GM21737 (cell line): ENCODE measurements around the gene ZNF662.

Source experiments
- ATAC-seq: cut with Tn5 transposase; IDR thresholded peaks from one replicate; pipeline ENCODE4 v1.9.1; 2021; ENCODE audit warnings: mild to moderate bottlenecking, moderate library complexity; ENCODE audit not compliant: unreplicated experiment

The ZNF662 gene

GRCh38 chr3:42935472-42935871 is 29.5 kb downstream of the ZNF662 start:
- ATAC-seq = no peak

- no peak for ATAC-seq
Observed at GRCh38 chr3:42936157-42936981, 30.4 kb downstream of the ZNF662 start.

GRCh38 chr3:42937334-42937733 is 31.4 kb downstream of the ZNF662 start:
- ATAC-seq = no peak

GRCh38 chr3:42942693-42943092 is 36.8 kb downstream of the ZNF662 start:
- no peak for ATAC-seq

- ATAC-seq = no peak
Observed at GRCh38 chr3:42946050-42946449, 40.1 kb downstream of the ZNF662 start.

GRCh38 chr3:42957573-42957972 is 51.6 kb downstream of the ZNF662 start:
- ATAC-seq = no peak

- ATAC-seq = no peak
Observed at GRCh38 chr3:42960282-42960681, 54.3 kb downstream of the ZNF662 start.

- ATAC-seq = no peak
Observed at GRCh38 chr3:42960786-42961185, 54.8 kb downstream of the ZNF662 start.

GRCh38 chr3:42961633-42962032 is 55.7 kb downstream of the ZNF662 start:
- no peak for ATAC-seq

- no peak for ATAC-seq
Observed at GRCh38 chr3:42963269-42963668, 57.3 kb downstream of the ZNF662 start.

- no peak for ATAC-seq
Observed at GRCh38 chr3:42964266-42964665, 58.3 kb downstream of the ZNF662 start.
